ENCODE results near the gene SETDB1.

Gene SETDB1

DNA sequence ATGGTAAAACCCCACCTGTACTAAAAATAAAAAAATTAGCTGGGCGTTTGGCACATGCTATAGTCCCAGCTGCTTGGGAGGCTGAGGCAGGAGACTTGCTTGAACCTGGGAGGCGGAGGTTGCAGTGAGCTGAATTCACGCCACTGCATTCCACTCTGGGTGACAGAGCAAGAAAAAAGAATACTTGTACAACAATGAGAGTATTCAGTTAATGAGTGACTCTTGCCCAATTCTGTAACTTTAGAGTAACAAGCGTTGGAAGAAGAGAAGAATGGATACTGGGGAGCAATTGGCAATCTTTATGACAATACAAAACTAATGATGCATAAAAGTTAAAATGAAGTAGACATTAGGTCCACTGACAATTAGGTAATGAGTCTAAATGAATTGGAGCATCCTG is 66.5 kb downstream of the SETDB1 start:
- no peak overlapping the region for H3K4me3 ChIP-seq (ENCODE audit: low read depth, low read length)
- H3K27ac ChIP-seq, result no peak overlapping the region
- in situ Hi-C loops (cut with HindIII; ENCODE audit: low pct_ligation_motif_present, low sequenced_read_pairs), result no loop called here
- no peaks in the 10 kb centered on the region for H3K27me3 ChIP-seq (replicated peaks)
- H3K36me3 ChIP-seq (replicated peaks), result no peaks in the 10 kb centered on the region
- DNase-seq, result no peak
- TF ChIP-seq, protein P1, sequence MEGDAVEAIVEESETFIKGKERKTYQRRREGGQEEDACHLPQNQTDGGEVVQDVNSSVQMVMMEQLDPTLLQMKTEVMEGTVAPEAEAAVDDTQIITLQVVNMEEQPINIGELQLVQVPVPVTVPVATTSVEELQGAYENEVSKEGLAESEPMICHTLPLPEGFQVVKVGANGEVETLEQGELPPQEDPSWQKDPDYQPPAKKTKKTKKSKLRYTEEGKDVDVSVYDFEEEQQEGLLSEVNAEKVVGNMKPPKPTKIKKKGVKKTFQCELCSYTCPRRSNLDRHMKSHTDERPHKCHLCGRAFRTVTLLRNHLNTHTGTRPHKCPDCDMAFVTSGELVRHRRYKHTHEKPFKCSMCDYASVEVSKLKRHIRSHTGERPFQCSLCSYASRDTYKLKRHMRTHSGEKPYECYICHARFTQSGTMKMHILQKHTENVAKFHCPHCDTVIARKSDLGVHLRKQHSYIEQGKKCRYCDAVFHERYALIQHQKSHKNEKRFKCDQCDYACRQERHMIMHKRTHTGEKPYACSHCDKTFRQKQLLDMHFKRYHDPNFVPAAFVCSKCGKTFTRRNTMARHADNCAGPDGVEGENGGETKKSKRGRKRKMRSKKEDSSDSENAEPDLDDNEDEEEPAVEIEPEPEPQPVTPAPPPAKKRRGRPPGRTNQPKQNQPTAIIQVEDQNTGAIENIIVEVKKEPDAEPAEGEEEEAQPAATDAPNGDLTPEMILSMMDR (IDR thresholded peaks at IDR 0.05; ENCODE audit: low read depth, low read length, missing control alignments), result no peak

GRCh38 chr1:150994248-150994647 is 68.1 kb downstream of the SETDB1 start:
- in situ Hi-C loops (cut with HindIII; ENCODE audit: low pct_ligation_motif_present, low sequenced_read_pairs), result no loop called here
- DNase-seq, result no peak
- H3K4me3 ChIP-seq (ENCODE audit: low read depth, low read length), result no peak overlapping the region
- no peaks in the 10 kb centered on the region for H3K27me3 ChIP-seq (replicated peaks)
- TF ChIP-seq, protein P1 (IDR thresholded peaks at IDR 0.05; ENCODE audit: low read depth, low read length, missing control alignments), result no peak
- H3K27ac ChIP-seq, result no peak overlapping the region
- peaks cover 3% of the 10 kb centered on the region for H3K36me3 ChIP-seq (replicated peaks)

DNA sequence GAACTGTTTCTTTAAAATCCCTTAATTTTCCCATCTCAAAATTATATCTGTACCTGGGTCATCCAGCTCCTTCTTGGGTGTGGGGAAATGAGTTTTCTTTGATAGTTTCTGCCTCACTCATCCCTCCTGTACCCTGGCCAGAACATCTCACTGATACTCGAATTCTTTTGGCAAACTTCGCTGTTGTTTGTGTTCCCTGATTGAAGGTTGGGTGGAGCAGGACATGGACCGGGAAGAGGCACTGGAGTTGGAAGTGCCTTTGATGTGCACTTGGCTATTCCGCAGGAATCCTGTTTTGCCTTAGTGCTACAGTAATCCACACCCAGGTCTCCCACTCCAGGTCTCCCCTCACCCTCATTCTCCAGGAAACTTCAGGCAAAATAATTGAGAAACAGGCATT is 69.3 kb downstream of the SETDB1 start:
- no peak for DNase-seq
- Histone ChIP-seq H3K27ac (no peak overlapping the region), H3K27me3 (replicated peaks) (no peaks in the 10 kb centered on the region), H3K4me3 (ENCODE audit: low read depth, low read length) (no peak overlapping the region), H3K36me3 (replicated peaks) (peaks cover 3% of the 10 kb centered on the region)
- in situ Hi-C loops (cut with HindIII; ENCODE audit: low pct_ligation_motif_present, low sequenced_read_pairs), result no loop called here
- TF ChIP-seq, protein P1 (IDR thresholded peaks at IDR 0.05; ENCODE audit: low read depth, low read length, missing control alignments), result no peak

DNA sequence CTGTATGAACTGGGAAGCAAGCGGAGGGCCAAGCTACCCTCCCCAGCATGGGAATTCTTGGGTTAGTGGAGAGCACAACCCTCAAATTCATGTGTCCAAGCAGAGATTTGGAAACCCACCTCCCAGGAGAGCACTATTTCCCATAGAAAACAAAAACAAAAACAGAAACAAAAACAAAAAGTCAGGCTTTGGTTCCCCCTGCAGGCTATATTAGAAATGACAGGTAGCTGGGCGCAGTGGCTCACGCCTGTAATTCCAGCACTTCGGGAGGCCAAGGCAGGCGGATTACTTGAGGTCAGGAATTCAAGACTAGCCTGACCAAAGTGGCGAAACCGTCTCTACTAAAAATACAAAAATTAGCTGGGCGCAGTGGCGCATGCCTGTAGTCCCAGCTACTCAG is 69.7 kb downstream of the SETDB1 start:
- H3K27ac ChIP-seq, result no peak overlapping the region
- TF ChIP-seq, protein P1 (IDR thresholded peaks at IDR 0.05; ENCODE audit: low read depth, low read length, missing control alignments), result peak; percentile 73
- no peak for DNase-seq
- in situ Hi-C loops (cut with HindIII; ENCODE audit: low pct_ligation_motif_present, low sequenced_read_pairs), result no loop called here
- H3K4me3 ChIP-seq (ENCODE audit: low read depth, low read length), result no peak overlapping the region
- H3K27me3 ChIP-seq (replicated peaks), result no peaks in the 10 kb centered on the region
- H3K36me3 ChIP-seq (replicated peaks), result peaks cover 3% of the 10 kb centered on the region

- Histone ChIP-seq H3K4me3 (ENCODE audit: low read depth, low read length) (no peak overlapping the region), H3K27me3 (replicated peaks) (no peaks in the 10 kb centered on the region), H3K27ac (no peak overlapping the region), H3K36me3 (replicated peaks) (peaks cover 3% of the 10 kb centered on the region)
- in situ Hi-C loops (cut with HindIII; ENCODE audit: low pct_ligation_motif_present, low sequenced_read_pairs), result no loop called here
- no peak for DNase-seq
- TF ChIP-seq, protein P1 (IDR thresholded peaks at IDR 0.05; ENCODE audit: low read depth, low read length, missing control alignments), result no peak
Observed at GRCh38 chr1:150997126-150997872, 71.1 kb downstream of the SETDB1 start.

- Histone ChIP-seq H3K27me3 (replicated peaks) (no peaks in the 10 kb centered on the region), H3K36me3 (replicated peaks) (peaks cover 3% of the 10 kb centered on the region), H3K27ac (no peak overlapping the region), H3K4me3 (ENCODE audit: low read depth, low read length) (no peak overlapping the region)
- TF ChIP-seq, protein P1 (IDR thresholded peaks at IDR 0.05; ENCODE audit: low read depth, low read length, missing control alignments), result no peak
- in situ Hi-C loops (cut with HindIII; ENCODE audit: low pct_ligation_motif_present, low sequenced_read_pairs), result no loop called here
- no peak for DNase-seq
Observed at GRCh38 chr1:150997949-150998348, 71.8 kb downstream of the SETDB1 start.
